ENCODE results near the gene POLA2. TPM values are rescaled to one million over a fixed set of nuclear protein-coding genes. Genes with fewer than 3 reads are reported as not detected.

POLA2 gene
- polyA plus RNA-seq, 3 donors = 4.0 to 8.3 (median 5.2) TPM

- TF ChIP-seq CTCF (IDR thresholded peaks at IDR 0.05) = no peak
- 96% methylated on average over 3 of the region's 8 CpGs for WGBS (ENCODE audit: insufficient coverage)
These were observed 65.3 kb downstream of the POLA2 start for GRCh38 chr11:65327021-65327420.

GRCh38 chr11:65329478-65329877 is 67.7 kb downstream of the POLA2 start:
- H3K4me1 ChIP-seq (ENCODE audit: control insufficient read depth in 1 of 2, insufficient read depth in 2 of 2, low read length in 2 of 2) = peaks cover 16 to 21% of the 10 kb centered on the region in 2 donors
- H3K4me3 ChIP-seq (replicated peaks in 1 of 3; ENCODE audit: low read depth in 2 of 3, low read length in 3 of 3) = peak overlapping the region in 1 of 3 experiments; percentile 43
- Mint-ChIP-seq H3K27me3 (ENCODE audit: low read depth in 3 of 3) (peaks cover 3 to 8% (median 7%) of the 10 kb centered on the region in 3 donors), H3K36me3 (no peaks in the 10 kb centered on the region), H3K4me3 (peak overlapping the region; percentile 57 to 60), H3K27ac (peak overlapping the region; percentile 19 to 90 (median 82)), H3K4me1 (peaks cover 18% of the 10 kb centered on the region), H3K9me3 (no peaks in the 10 kb centered on the region)
- DNase-seq = peak in 1 of 3 donors; percentile 19
- H3K79me2 ChIP-seq (ENCODE audit: insufficient read depth, low read length) = peaks cover 8% of the 10 kb centered on the region
- 0% methylated on average over 1 of the region's 2 CpGs for WGBS (ENCODE audit: insufficient coverage)
- H3K9ac ChIP-seq (ENCODE audit: insufficient read depth, low read length, poor library complexity, severe bottlenecking) = no peak overlapping the region
- intact Hi-C loops (cut with micrococcal nuclease) = no loop called here
- H3K4me2 ChIP-seq (replicated peaks; ENCODE audit: extremely low read depth, low read length, poor library complexity, severe bottlenecking) = peak overlapping the region; percentile 52
- H4K20me1 ChIP-seq (ENCODE audit: insufficient read depth, low read length) = peaks cover 1% of the 10 kb centered on the region
- H3K27ac ChIP-seq (ENCODE audit: low read depth in 1 of 2, low read length in 2 of 2) = peak overlapping the region in 1 of 2 donors; percentile 5
- H3K36me3 ChIP-seq (replicated peaks in 1 of 2; ENCODE audit: control insufficient read depth in 1 of 2, insufficient read depth in 2 of 2, low read length in 2 of 2) = no peaks in the 10 kb centered on the region
- no peak for TF ChIP-seq CTCF (IDR thresholded peaks at IDR 0.05)
- H3K9me3 ChIP-seq (replicated peaks in 1 of 2; ENCODE audit: control insufficient read depth in 1 of 2, insufficient read depth in 1 of 2, low read length in 2 of 2) = no peaks in the 10 kb centered on the region
- H2AFZ ChIP-seq (ENCODE audit: insufficient read depth, low read depth, low read length, poor library complexity, severe bottlenecking) = peak overlapping the region; percentile 61
- no peaks in the 10 kb centered on the region for H3K27me3 ChIP-seq (ENCODE audit: control insufficient read depth in 2 of 2, insufficient read depth in 2 of 2, low read length in 2 of 2)

More at GRCh38 chr11:65327021-65327420, 65.3 kb downstream of the POLA2 start:
- H3K4me1 ChIP-seq (ENCODE audit: control insufficient read depth in 1 of 2, insufficient read depth in 2 of 2, low read length in 2 of 2) = peaks cover 12 to 16% of the 10 kb centered on the region in 2 donors
- H3K4me3 ChIP-seq (replicated peaks in 1 of 3; ENCODE audit: low read depth in 2 of 3, low read length in 3 of 3) = no peak overlapping the region
- H3K36me3 ChIP-seq (replicated peaks in 1 of 2; ENCODE audit: control insufficient read depth in 1 of 2, insufficient read depth in 2 of 2, low read length in 2 of 2) = peaks cover 6 to 7% of the 10 kb centered on the region in 2 donors
- no peaks in the 10 kb centered on the region for H3K27me3 ChIP-seq (ENCODE audit: control insufficient read depth in 2 of 2, insufficient read depth in 2 of 2, low read length in 2 of 2)
- no peaks in the 10 kb centered on the region for H3K79me2 ChIP-seq (ENCODE audit: insufficient read depth, low read length)
- H4K20me1 ChIP-seq (ENCODE audit: insufficient read depth, low read length) = peaks cover 18% of the 10 kb centered on the region
- no peak overlapping the region for H3K27ac ChIP-seq (ENCODE audit: low read depth in 1 of 2, low read length in 2 of 2)
- Mint-ChIP-seq H3K9me3 (peaks cover 0 to 3% (median 0%) of the 10 kb centered on the region in 7 donors), H3K4me1 (peaks cover 14% of the 10 kb centered on the region), H3K27ac (no peak overlapping the region), H3K27me3 (ENCODE audit: low read depth in 3 of 3) (peaks cover 6 to 13% (median 10%) of the 10 kb centered on the region in 3 donors), H3K4me3 (no peak overlapping the region), H3K36me3 (peaks cover 7 to 8% of the 10 kb centered on the region in 2 donors)
- intact Hi-C loops (cut with micrococcal nuclease) = no loop called here
- H3K9ac ChIP-seq (ENCODE audit: insufficient read depth, low read length, poor library complexity, severe bottlenecking) = no peak overlapping the region
- DNase-seq = no peak
- no peak overlapping the region for H2AFZ ChIP-seq (ENCODE audit: insufficient read depth, low read depth, low read length, poor library complexity, severe bottlenecking)
- H3K4me2 ChIP-seq (replicated peaks; ENCODE audit: extremely low read depth, low read length, poor library complexity, severe bottlenecking) = no peak overlapping the region
- no peaks in the 10 kb centered on the region for H3K9me3 ChIP-seq (replicated peaks in 1 of 2; ENCODE audit: control insufficient read depth in 1 of 2, insufficient read depth in 1 of 2, low read length in 2 of 2)
